Esophagus (tissue), 2 donors: ENCODE data around the gene CCR1. TPM values are rescaled to one million over a fixed set of nuclear protein-coding genes. Genes with fewer than 3 reads are reported as not detected.
"Not testable (repeated sequence)": the region's sequence is repeated elsewhere in the genome, so short reads cannot be mapped to it uniquely, and the experiment has no call there.

ENCODE experiments used
- H3K27ac ChIP-seq, 2 donors: one replicate each; pipeline ENCODE4 v1.5.1; 2013; ENCODE audit warnings: low read depth in 2 of 2, mild to moderate bottlenecking in 2 of 2, inconsistent platforms in 1 of 2, low read length in 1 of 2, moderate library complexity in 1 of 2
- H3K27me3 ChIP-seq, 2 donors: one replicate each; pipeline ENCODE4 v1.6.1; 2013; ENCODE audit warnings: low read length in 2 of 2, control low read depth in 1 of 2, mild to moderate bottlenecking in 1 of 2; ENCODE audit not compliant: insufficient read depth in 2 of 2, control insufficient read depth in 1 of 2
- H3K36me3 ChIP-seq, 2 donors: one replicate each; pipeline ENCODE4 v1.6.1; 2013; ENCODE audit warnings: low read length in 1 of 2; ENCODE audit not compliant: control insufficient read depth in 2 of 2, insufficient read depth in 2 of 2
- H3K4me1 ChIP-seq, 2 donors: one replicate each; pipeline ENCODE4 v1.6.1; 2013; ENCODE audit warnings: low read length in 1 of 2; ENCODE audit not compliant: control insufficient read depth in 2 of 2, insufficient read depth in 2 of 2
- H3K4me3 ChIP-seq, 2 donors: one replicate each; pipeline ENCODE4 v1.5.1; 2013; ENCODE audit warnings: low read length in 2 of 2, mild to moderate bottlenecking in 2 of 2, low read depth in 1 of 2, moderate library complexity in 1 of 2
- H3K9me3 ChIP-seq, 2 donors: one replicate each; pipeline ENCODE4 v1.6.1; 2013; ENCODE audit warnings: mild to moderate bottlenecking in 2 of 2, low read depth in 1 of 2, low read length in 1 of 2, moderate library complexity in 1 of 2; ENCODE audit not compliant: control insufficient read depth in 2 of 2, insufficient read depth in 1 of 2
- WGBS, 2 donors: extraction: QIAGEN DNeasy Blood & Tissue Kit; methylation state at CpG; one replicate each; pipeline ENCODE4 v1.1.7; 2013; 5-methylcytosine and 5-hydroxymethylcytosine counted together
- polyA plus RNA-seq, 2 donors: library from polyadenylated mRNA; stranded (reverse); fragments of 200-250 nt; gene quantifications; one replicate each; pipeline ENCODE4 v1.2.3, GENCODE V29; 2013
- donor health status: healthy with polysubstance abuse.
- donor health status: Bipolar disorder and iron deficiency.

CCR1 gene
- polyA plus RNA-seq, 2 donors: 0.47 to 0.61 TPM

GRCh38 chr3:46187341-46187700 lies 20.8 kb downstream of the CCR1 start:
- H3K27me3 ChIP-seq: no peaks in the 10 kb centered on the region

GRCh38 chr3:46186471-46187340 lies 21.4 kb downstream of the CCR1 start:
- no peak overlapping the region for H3K4me3 ChIP-seq
- no peaks in the 10 kb centered on the region for H3K4me1 ChIP-seq
- H3K9me3 ChIP-seq: no peaks in the 10 kb centered on the region
- no peaks in the 10 kb centered on the region for H3K27me3 ChIP-seq
- H3K36me3 ChIP-seq: no peaks in the 10 kb centered on the region
- H3K27ac ChIP-seq: no peak overlapping the region
- 63 to 72% methylated on average over 3 of the region's 3 CpGs for WGBS, 2 donors

More at GRCh38 chr3:46187341-46187700, 20.8 kb downstream of the CCR1 start:
- 83 to 92% methylated on average over 2 of the region's 2 CpGs for WGBS, 2 donors
- Histone ChIP-seq H3K9me3 (no peaks in the 10 kb centered on the region), H3K4me1 (no peaks in the 10 kb centered on the region), H3K27ac (no peak overlapping the region), H3K4me3 (no peak overlapping the region), H3K36me3 (no peaks in the 10 kb centered on the region)

- H3K27ac ChIP-seq: no peak overlapping the region
- H3K36me3 ChIP-seq: no peaks in the 10 kb centered on the region
- H3K4me1 ChIP-seq: no peaks in the 10 kb centered on the region
- H3K9me3 ChIP-seq: no peaks in the 10 kb centered on the region
- WGBS, 2 donors: 76 to 83% methylated on average over 1 of the region's 1 CpG
- no peaks in the 10 kb centered on the region for H3K27me3 ChIP-seq
- no peak overlapping the region for H3K4me3 ChIP-seq
Measured at GRCh38 chr3:46184469-46184868, 23.6 kb downstream of the CCR1 start.

- 84 to 85% methylated on average over 5 of the region's 5 CpGs for WGBS, 2 donors
- Histone ChIP-seq H3K4me3 (no peak overlapping the region), H3K4me1 (no peaks in the 10 kb centered on the region), H3K9me3 (no peaks in the 10 kb centered on the region), H3K36me3 (no peaks in the 10 kb centered on the region), H3K27ac (no peak overlapping the region), H3K27me3 (no peaks in the 10 kb centered on the region)
Measured at GRCh38 chr3:46183330-46183729, 24.8 kb downstream of the CCR1 start.

GRCh38 chr3:46168583-46169345 lies 39.3 kb downstream of the CCR1 start:
- no peaks in the 10 kb centered on the region for H3K36me3 ChIP-seq
- H3K9me3 ChIP-seq: no peaks in the 10 kb centered on the region
- no peak overlapping the region for H3K4me3 ChIP-seq
- H3K27me3 ChIP-seq: no peaks in the 10 kb centered on the region
- WGBS, 2 donors: 76 to 79% methylated on average over 2 of the region's 2 CpGs
- H3K4me1 ChIP-seq: peaks cover 0 to under 1% of the 10 kb centered on the region in 2 donors
- H3K27ac ChIP-seq: no peak overlapping the region

- Histone ChIP-seq H3K27me3 (no peaks in the 10 kb centered on the region), H3K36me3 (no peaks in the 10 kb centered on the region), H3K4me3 (no peak overlapping the region), H3K9me3 (no peaks in the 10 kb centered on the region), H3K27ac (no peak overlapping the region), H3K4me1 (peaks cover 3 to 8% of the 10 kb centered on the region in 2 donors)
- WGBS, 2 donors: 60 to 71% methylated on average over 3 of the region's 3 CpGs
Measured at GRCh38 chr3:46163556-46164041, 44.5 kb downstream of the CCR1 start.

GRCh38 chr3:46162975-46163555 lies 45.0 kb downstream of the CCR1 start:
- H3K36me3 ChIP-seq: no peaks in the 10 kb centered on the region
- 65% methylated on average over 4 of the region's 4 CpGs for WGBS, 2 donors
- H3K27ac ChIP-seq: no peak overlapping the region
- H3K9me3 ChIP-seq: no peaks in the 10 kb centered on the region
- peaks cover 3 to 8% of the 10 kb centered on the region in 2 donors for H3K4me1 ChIP-seq
- no peak overlapping the region for H3K4me3 ChIP-seq
- H3K27me3 ChIP-seq: no peaks in the 10 kb centered on the region

GRCh38 chr3:46157685-46158084 lies 50.4 kb downstream of the CCR1 start:
- H3K4me1 ChIP-seq, H3K36me3 ChIP-seq, H3K27me3 ChIP-seq, H3K9me3 ChIP-seq, H3K27ac ChIP-seq, H3K4me3 ChIP-seq: not testable (repeated sequence)
- WGBS, 2 donors: 68 to 77% methylated on average over 1 of the region's 1 CpG

- H3K4me1 ChIP-seq: peaks cover 0 to 3% of the 10 kb centered on the region in 2 donors
- no peak overlapping the region for H3K27ac ChIP-seq
- H3K4me3 ChIP-seq: no peak overlapping the region
- H3K36me3 ChIP-seq: no peaks in the 10 kb centered on the region
- H3K9me3 ChIP-seq: no peaks in the 10 kb centered on the region
- H3K27me3 ChIP-seq: no peaks in the 10 kb centered on the region
- 87 to 95% methylated on average over 1 of the region's 1 CpG for WGBS, 2 donors
Measured at GRCh38 chr3:46154311-46154710, 53.8 kb downstream of the CCR1 start.
